GM18909 (cell line): ENCODE results near the gene UBP1.
"Not testable (repeated sequence)": the region's sequence is repeated elsewhere in the genome, so short reads cannot be mapped to it uniquely, and the experiment has no call there.

ENCODE experiments used
- ATAC-seq: cut with Tn5 transposase; IDR thresholded peaks from one replicate; pipeline ENCODE4 v1.9.1; 2021; ENCODE audit warnings: mild to moderate bottlenecking; ENCODE audit not compliant: unreplicated experiment, poor library complexity

UBP1 gene

GRCh38 chr3:33339758-33340157 is 100.4 kb downstream of the UBP1 start:
- ATAC-seq = no peak

- ATAC-seq = not testable (repeated sequence)
Observed at GRCh38 chr3:33338936-33339465, 101.2 kb downstream of the UBP1 start.
